ENCODE results near the gene SVOP. TPM values are rescaled to one million over a fixed set of nuclear protein-coding genes. Genes with fewer than 3 reads are reported as not detected.

SVOP gene
- total RNA-seq, 1 donor = under 0.01 TPM

DNA sequence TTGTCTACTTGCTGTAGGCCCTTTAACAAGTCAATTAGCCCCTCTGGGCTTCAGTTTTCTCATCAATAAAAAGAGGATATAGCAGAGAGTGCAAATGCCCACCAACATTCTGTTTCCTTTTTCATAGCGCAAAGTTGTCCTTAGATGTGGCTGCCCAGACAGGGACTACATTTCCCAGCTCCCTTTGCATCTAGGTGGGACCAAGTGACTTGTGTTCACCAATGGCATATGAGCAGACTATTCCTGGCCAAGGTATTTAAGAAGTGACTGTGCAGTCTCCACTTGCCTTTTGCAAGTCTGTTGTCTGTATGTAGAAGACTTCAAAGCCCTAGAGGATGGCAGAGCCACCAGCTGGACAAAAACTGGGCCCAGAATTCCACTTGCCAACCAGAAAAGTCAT lies 81.3 kb downstream of the SVOP start:
- peak in 2 of 3 donors; percentile 61 to 78 for DNase-seq (ENCODE audit: low read depth in 2 of 3, low spot score in 2 of 3)

DNA sequence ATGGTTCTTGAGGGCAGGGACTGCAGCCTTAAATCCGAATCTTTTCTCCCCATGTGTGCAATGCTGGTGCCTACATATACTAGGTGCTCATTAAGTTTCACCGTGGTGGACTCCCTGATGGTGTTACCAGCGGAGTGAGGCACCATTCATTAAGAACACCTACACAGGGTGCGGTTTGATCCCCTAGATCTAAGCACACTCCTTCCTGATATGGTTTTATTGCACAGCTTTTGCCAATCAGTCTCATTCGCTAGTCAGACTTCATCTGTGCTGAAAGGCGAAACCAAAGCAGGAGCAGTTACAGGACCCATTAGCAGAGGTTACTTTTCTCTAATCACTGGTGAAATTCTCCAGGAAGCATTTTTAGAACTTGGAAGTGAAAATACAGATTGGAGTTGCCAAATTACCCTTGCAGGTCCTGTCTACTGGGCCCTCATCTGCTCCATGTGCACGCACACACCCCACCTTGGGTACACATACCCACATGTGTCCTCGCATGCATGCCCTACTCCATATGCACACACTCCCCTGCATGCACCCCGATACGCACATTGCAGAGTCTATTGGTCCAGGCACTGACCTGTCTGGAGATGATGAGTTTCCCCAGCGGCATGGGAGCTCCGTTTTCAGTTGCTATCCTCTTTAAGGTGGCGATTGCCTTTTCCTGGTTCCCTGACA lies 82.5 kb downstream of the SVOP start:
- no peak for DNase-seq (ENCODE audit: low read depth in 2 of 3, low spot score in 2 of 3)

GRCh38 chr12:108935159-108935763 lies 85.6 kb downstream of the SVOP start:
- DNase-seq (ENCODE audit: low read depth in 2 of 3, low spot score in 2 of 3) = no peak

DNA sequence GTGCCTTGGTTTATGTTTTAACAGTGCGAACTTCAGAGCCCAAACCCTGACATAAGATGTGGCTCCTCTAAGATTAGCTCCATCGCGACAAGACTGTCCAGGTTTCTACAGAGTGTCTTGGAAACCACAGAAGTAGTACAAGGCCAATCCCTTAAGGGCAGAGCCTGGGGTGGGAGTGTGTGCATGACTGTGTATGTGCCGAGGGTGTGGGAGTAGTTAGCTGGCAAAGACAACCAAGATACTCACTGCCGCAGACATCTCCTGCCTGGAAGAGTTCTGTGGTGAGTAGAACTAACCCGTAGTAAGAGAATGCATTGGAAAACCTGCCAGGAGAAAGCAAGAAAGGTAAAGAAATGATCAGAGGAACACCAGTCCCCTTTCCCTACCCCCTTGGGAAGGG lies 86.9 kb downstream of the SVOP start:
- DNase-seq (ENCODE audit: low read depth in 2 of 3, low spot score in 2 of 3) = no peak

GRCh38 chr12:108930756-108931155 lies 90.1 kb downstream of the SVOP start:
- DNase-seq (ENCODE audit: low read depth in 2 of 3, low spot score in 2 of 3) = no peak

- DNase-seq (ENCODE audit: low read depth in 2 of 3, low spot score in 2 of 3) = peak in 1 of 3 donors; percentile 37
These were observed 90.7 kb downstream of the SVOP start for GRCh38 chr12:108930155-108930554.

GRCh38 chr12:108928695-108929094 lies 92.2 kb downstream of the SVOP start:
- DNase-seq (ENCODE audit: low read depth in 2 of 3, low spot score in 2 of 3) = no peak

DNA sequence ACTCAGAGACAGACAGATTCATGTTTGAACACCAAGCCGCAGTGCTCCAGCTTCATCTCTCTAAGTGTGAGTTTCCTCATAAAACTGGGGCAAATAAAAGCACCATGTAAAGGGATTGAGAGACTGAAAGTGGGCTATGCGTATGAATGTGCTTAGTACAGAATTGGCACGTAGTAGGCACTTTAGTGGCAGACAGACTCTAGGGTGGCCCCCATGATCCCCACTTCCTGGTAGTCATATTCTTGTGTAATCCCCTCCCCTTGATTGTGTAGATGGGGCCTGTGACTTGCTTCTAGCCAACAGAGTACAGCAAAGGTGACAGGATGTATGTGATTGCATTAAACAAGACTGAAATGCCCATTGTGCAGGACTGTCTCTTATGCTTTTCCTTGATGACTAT lies 98.0 kb downstream of the SVOP start:
- DNase-seq (ENCODE audit: low read depth in 2 of 3, low spot score in 2 of 3) = no peak

- DNase-seq (ENCODE audit: low read depth in 2 of 3, low spot score in 2 of 3) = no peak
These were observed 98.9 kb downstream of the SVOP start for GRCh38 chr12:108921946-108922345.

- no peak for DNase-seq (ENCODE audit: low read depth in 2 of 3, low spot score in 2 of 3)
These were observed 101.8 kb downstream of the SVOP start for GRCh38 chr12:108918960-108919642.

- DNase-seq (ENCODE audit: low read depth in 2 of 3, low spot score in 2 of 3) = no peak
These were observed 102.7 kb downstream of the SVOP start for GRCh38 chr12:108918206-108918605.

DNA sequence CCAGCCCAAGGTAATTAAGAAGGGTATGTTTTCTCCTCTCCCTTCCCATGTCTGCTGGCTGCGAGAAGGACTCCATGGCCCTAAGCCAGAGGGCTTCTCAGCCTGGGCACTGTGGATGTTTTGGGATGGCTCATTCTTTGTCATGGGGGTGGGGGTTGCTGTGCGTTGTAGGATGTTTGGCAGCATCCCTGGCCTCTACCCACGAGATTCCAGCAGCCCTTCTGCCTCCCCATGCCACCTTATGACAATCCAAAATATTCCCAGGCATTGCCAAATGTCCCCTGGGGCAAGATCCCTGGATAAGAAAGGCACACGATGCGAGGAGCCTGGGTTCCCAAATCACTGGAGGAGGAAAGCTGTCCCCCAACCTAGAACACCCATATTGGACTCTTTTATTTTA lies 104.5 kb downstream of the SVOP start:
- no peak for DNase-seq (ENCODE audit: low read depth in 2 of 3, low spot score in 2 of 3)

GRCh38 chr12:108915632-108916133 lies 105.2 kb downstream of the SVOP start:
- DNase-seq (ENCODE audit: low read depth in 2 of 3, low spot score in 2 of 3) = no peak

DNA sequence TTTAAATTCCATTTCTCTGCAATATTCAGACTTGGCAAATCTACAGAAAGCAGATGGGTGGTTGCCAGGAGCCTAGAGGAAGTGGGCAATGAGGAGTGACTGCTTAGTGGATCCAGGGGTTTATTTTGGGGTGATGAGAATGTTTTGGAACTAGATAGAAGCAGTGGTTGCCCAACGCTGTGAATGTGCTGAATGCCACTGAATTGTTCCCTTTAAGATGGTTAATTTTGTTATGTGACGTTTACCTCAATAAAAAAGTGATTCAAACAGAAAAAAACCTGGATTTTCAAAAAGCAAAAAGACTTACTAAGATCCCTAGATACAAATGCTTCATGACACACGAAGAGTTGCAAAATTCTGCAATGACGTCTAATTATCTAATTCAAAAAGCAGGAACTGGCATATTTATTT lies 106.7 kb downstream of the SVOP start:
- peak in 2 of 3 donors; percentile 45 to 82 for DNase-seq (ENCODE audit: low read depth in 2 of 3, low spot score in 2 of 3)

- no peak for DNase-seq (ENCODE audit: low read depth in 2 of 3, low spot score in 2 of 3)
These were observed 108.5 kb downstream of the SVOP start for GRCh38 chr12:108912361-108912760.

DNA sequence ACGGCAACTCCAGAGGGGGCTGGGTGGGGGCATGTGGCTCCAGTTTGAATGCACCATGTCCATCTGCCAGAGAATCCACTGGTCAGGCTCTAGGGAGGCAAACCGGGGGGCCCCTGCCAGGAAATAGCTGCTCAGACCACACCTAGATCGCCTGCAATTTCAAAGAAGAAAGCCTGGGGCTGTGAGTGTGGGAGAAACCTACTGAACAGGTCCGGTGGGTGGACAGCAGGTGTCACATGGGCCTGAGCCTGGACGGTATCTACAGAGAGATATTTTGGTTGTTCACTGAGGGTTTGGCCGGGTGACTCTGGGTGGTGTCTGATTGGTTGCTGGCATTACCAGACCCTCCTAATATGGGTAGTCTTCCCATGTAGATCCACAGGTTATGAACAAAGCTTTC lies 109.0 kb downstream of the SVOP start:
- DNase-seq (ENCODE audit: low read depth in 2 of 3, low spot score in 2 of 3) = no peak

- DNase-seq (ENCODE audit: low read depth in 2 of 3, low spot score in 2 of 3) = no peak
These were observed 110.5 kb downstream of the SVOP start for GRCh38 chr12:108910336-108910735.

GRCh38 chr12:108907839-108908351 lies 113.0 kb downstream of the SVOP start:
- peak in 2 of 3 donors; percentile 73 to 84 for DNase-seq (ENCODE audit: low read depth in 2 of 3, low spot score in 2 of 3)

DNA sequence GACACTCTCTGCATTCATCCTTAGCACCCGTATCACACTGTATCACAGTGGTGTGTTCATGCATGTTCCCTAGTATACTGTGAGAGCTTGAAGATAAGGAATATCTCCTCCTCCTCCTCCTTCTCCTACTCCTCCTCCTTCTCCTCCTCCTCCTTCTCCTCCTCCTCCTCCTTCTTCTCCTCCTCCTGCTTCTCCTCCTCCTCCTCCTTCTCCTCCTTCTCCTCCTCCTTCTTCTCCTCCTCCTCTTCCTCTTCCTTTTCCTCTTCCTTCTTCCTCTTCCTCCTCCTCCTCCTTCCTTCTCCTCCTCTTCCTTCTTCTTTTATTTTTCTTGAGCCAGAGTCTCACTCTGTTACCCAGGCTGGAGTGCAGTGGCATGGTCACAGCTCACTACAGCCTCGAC lies 113.9 kb downstream of the SVOP start:
- no peak for DNase-seq (ENCODE audit: low read depth in 2 of 3, low spot score in 2 of 3)

- peak in 2 of 3 donors; percentile 59 to 83 for DNase-seq (ENCODE audit: low read depth in 2 of 3, low spot score in 2 of 3)
These were observed 115.1 kb downstream of the SVOP start for GRCh38 chr12:108905725-108906124.

GRCh38 chr12:108899145-108899544 lies 121.7 kb downstream of the SVOP start:
- DNase-seq (ENCODE audit: low read depth in 2 of 3, low spot score in 2 of 3) = no peak

DNA sequence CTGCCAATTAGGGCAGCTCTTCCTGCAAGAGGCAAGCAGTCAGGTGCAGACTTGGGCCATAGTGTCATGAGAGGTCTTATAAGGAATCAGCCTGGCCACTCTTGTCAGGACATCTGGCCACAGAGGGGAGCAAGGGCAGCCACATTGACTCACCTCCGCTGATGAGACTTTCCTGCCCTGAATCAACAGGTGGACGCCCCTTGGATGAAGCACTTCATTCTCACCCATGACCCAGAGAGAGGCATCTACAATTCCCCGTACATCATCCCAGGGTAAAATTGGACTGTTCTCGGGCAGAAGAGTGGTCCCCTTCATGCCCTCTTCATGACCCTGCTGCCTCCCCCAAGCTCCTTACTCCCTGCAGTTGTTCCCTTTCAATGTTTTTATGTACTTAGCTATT lies 124.1 kb downstream of the SVOP start:
- no peak for DNase-seq (ENCODE audit: low read depth in 2 of 3, low spot score in 2 of 3)

Data from hematopoietic multipotent progenitor cell (in vitro differentiated cells).